DOHH2 (cell line): ENCODE measurements around the gene SLC34A3.

Experiments used
- H3F3A ChIP-seq: fragments of 200-600 bp; sonication (generic), shearing (Covaris generic); 2 replicates; pipeline ENCODE4 v1.6.0; 2016; ENCODE audit warnings: antibody characterized with exemption, mild to moderate bottlenecking; ENCODE audit not compliant: control insufficient read depth, insufficient read depth
- H3K27ac ChIP-seq: fragments of 200-600 bp; sonication (generic); 2 replicates; pipeline ENCODE4 v1.5.1; 2014; ENCODE audit warnings: low read depth, mild to moderate bottlenecking, low read length, moderate library complexity
- H3K27me3 ChIP-seq: fragments of 200-600 bp; sonication (generic); 2 replicates; pipeline ENCODE4 v1.6.1; 2014; ENCODE audit warnings: mild to moderate bottlenecking, low read length, mixed read lengths; ENCODE audit not compliant: control insufficient read depth
- H3K36me3 ChIP-seq: fragments of 200-600 bp; sonication (generic); 2 replicates; pipeline ENCODE4 v1.6.1; 2014; ENCODE audit warnings: mild to moderate bottlenecking, low read length, moderate library complexity, mixed read lengths; ENCODE audit not compliant: control insufficient read depth
- H3K4me1 ChIP-seq: fragments of 200-600 bp; sonication (generic); 2 replicates; pipeline ENCODE4 v1.6.1; 2014; ENCODE audit warnings: mild to moderate bottlenecking, low read length, mixed read lengths; ENCODE audit not compliant: control insufficient read depth
- H3K4me2 ChIP-seq: fragments of 200-600 bp; sonication (generic); 2 replicates; pipeline ENCODE4 v1.6.0; 2014; ENCODE audit warnings: mild to moderate bottlenecking, low read length, moderate library complexity
- H3K4me3 ChIP-seq: fragments of 200-600 bp; sonication (generic); 2 replicates; pipeline ENCODE4 v1.5.1; 2014; ENCODE audit warnings: mild to moderate bottlenecking, low read length, mixed read lengths
- H3K79me2 ChIP-seq: fragments of 200-600 bp; sonication (generic); 2 replicates; pipeline ENCODE4 v1.6.1; 2014; ENCODE audit warnings: mild to moderate bottlenecking, low read length, mixed read lengths; ENCODE audit not compliant: control insufficient read depth
- H3K9me2 ChIP-seq: fragments of 200-600 bp; sonication (generic); replicated peaks from 2 replicates; pipeline ENCODE4 v1.6.1; 2014; ENCODE audit warnings: mild to moderate bottlenecking, low read length, mixed read lengths; ENCODE audit not compliant: control insufficient read depth
- H3K9me3 ChIP-seq: fragments of 200-600 bp; sonication (generic); 2 replicates; pipeline ENCODE4 v1.6.1; 2014; ENCODE audit warnings: antibody characterized with exemption, low read length, mixed read lengths; ENCODE audit not compliant: control insufficient read depth, insufficient read depth
- H4K20me1 ChIP-seq: fragments of 200-600 bp; sonication (generic); 2 replicates; pipeline ENCODE4 v1.6.0; 2014; ENCODE audit warnings: low read depth, mild to moderate bottlenecking, antibody characterized with exemption, low read length, moderate library complexity; ENCODE audit not compliant: control insufficient read depth, insufficient read depth
- EZH2phosphoT487 ChIP-seq: fragments of 200-600 bp; sonication (generic); IDR thresholded peaks from 2 replicates; pipeline ENCODE4 v1.6.1; 2017; ENCODE audit warnings: borderline replicate concordance, mild to moderate bottlenecking, antibody characterized with exemption, low read length, moderate library complexity, mixed read lengths
- TF ChIP-seq, protein P1 (sequence below): fragments of 200-600 bp; sonication (generic); IDR thresholded peaks from one replicate; pipeline ENCODE4 v1.5.1; 2014; ENCODE audit warnings: antibody characterized with exemption, mild to moderate bottlenecking, low read depth, low read length; ENCODE audit not compliant: poor library complexity, severe bottlenecking

SLC34A3 gene

DNA sequence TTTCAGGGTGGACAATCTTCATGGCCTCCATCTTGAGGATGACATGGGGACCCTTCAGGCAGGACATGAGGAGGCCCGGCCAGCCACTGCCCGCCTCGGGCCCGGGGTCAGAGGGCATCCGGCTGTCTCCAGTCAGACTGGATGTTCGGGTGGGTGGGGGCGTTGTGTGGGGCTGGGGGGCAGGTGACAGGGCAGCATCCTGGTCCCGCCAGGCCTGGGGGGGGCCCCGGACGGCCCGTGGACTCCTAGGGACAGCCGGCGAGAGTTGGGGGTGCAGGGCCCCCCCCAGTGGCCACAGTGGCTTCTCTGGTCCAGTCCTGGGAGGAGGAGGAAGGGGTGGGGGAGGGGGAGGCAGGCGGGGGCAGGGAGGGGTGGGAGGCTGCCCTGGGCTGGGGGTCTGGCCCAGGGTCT, 9.6 kb upstream of the SLC34A3 start:
- H4K20me1 ChIP-seq, result no peaks in the 10 kb centered on the region

DNA sequence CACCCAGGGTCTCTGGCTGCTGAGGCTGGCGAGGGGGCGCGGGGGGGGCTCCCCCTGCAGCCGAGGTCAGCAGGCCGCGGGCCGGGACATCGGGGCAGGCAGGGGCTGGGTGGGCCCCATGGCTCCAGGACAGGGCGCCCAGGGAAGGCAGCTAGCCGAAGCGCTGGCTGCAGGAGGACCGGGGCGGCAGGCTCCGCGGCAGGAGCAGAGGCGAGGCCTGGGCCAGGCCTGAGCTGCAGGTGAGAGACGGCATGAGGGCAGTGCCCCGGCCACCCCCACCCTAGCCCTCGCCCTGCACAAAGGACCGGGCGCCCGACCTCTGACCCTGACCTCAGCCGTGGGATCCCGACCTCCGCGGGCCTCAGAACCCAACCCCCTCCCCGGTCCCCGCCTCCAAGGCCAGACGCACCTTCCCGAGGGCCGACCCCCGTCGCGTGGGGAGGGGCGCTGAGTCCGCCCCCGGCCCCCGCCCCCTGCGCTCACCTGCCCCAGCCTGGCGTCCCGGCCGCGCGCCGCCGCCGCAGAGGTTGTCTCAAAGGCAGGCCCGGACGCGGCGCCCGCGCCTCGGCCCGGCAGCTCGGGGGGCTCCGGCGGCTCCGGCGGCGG, 9.1 kb upstream of the SLC34A3 start:
- TF ChIP-seq, protein P1, sequence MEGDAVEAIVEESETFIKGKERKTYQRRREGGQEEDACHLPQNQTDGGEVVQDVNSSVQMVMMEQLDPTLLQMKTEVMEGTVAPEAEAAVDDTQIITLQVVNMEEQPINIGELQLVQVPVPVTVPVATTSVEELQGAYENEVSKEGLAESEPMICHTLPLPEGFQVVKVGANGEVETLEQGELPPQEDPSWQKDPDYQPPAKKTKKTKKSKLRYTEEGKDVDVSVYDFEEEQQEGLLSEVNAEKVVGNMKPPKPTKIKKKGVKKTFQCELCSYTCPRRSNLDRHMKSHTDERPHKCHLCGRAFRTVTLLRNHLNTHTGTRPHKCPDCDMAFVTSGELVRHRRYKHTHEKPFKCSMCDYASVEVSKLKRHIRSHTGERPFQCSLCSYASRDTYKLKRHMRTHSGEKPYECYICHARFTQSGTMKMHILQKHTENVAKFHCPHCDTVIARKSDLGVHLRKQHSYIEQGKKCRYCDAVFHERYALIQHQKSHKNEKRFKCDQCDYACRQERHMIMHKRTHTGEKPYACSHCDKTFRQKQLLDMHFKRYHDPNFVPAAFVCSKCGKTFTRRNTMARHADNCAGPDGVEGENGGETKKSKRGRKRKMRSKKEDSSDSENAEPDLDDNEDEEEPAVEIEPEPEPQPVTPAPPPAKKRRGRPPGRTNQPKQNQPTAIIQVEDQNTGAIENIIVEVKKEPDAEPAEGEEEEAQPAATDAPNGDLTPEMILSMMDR, result no peak
- TF ChIP-seq EZH2phosphoT487, result no peak
- Histone ChIP-seq H3K4me1 (peaks cover 27% of the 10 kb centered on the region), H3K9me3 (no peaks in the 10 kb centered on the region), H3K27me3 (no peaks in the 10 kb centered on the region), H3K36me3 (peaks cover 6% of the 10 kb centered on the region), H4K20me1 (no peaks in the 10 kb centered on the region), H3K4me2 (peak overlapping the region; percentile 55), H3F3A (peaks cover 6% of the 10 kb centered on the region), H3K9me2 (no peaks in the 10 kb centered on the region), H3K27ac (no peak overlapping the region), H3K79me2 (peaks cover 5% of the 10 kb centered on the region), H3K4me3 (peak overlapping the region; percentile 65)

More for the DNA sequence above, 9.6 kb upstream of the SLC34A3 start:
- H3K4me3 ChIP-seq, result no peak overlapping the region
- no peak overlapping the region for H3K27ac ChIP-seq
- no peaks in the 10 kb centered on the region for H3K9me3 ChIP-seq
- H3K36me3 ChIP-seq, result peaks cover 11% of the 10 kb centered on the region
- H3K9me2 ChIP-seq, result no peaks in the 10 kb centered on the region
- no peaks in the 10 kb centered on the region for H3K27me3 ChIP-seq
- peaks cover 5% of the 10 kb centered on the region for H3K79me2 ChIP-seq
- TF ChIP-seq, protein P1, result no peak
- no peak for TF ChIP-seq EZH2phosphoT487
- H3K4me2 ChIP-seq, result no peak overlapping the region
- peaks cover 27% of the 10 kb centered on the region for H3K4me1 ChIP-seq
- H3F3A ChIP-seq, result peaks cover 6% of the 10 kb centered on the region

DNA sequence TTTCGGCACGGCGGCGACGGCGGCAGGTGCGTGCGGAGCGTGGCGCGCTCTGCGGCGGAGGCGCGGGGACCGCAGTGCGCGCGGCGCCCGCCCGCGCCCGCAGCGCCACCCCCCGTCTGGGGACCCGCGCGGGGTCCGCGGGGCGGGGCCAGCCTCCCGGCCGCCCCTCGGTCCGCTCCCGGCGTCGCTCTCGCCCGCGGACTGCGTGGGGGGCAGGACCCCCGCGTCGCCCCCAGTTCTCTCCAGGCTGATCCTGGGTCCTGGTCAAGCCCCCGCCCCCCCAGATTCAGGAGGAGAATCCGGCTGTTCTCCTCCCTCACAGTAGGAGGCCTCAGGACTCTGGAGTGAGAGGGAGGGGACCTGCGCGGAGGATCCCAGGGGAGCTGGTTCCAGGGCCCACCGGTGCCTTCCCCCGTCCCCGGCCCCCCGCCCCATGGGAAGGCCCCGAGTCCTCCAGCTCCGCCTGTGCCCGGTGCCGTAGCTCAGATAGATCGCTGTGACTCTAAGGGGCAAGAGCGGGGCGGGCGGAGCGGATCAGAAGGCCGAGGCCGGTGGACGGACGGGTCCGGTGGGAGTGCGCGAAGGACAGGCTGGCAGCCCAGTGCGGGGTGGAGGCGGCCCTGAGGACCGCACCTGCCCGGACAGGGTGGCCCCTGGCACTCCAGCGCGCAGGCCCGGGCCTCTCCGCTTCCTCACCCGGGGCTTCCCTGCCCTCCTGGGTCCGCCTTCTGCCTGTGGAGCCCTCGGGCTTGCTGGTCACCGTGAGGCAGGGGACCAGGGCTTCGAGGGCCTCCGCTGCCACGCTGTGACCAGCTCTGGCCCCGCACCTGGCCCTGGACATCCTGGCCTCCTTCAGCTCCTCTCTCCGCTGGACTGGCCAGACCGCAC, 8.3 kb upstream of the SLC34A3 start, which contains the start of gene RNF208:
Gene RNF208 (minus strand): TSS at position 51 of the 888 bp plus-strand sequence. CDS start 1,028 bp downstream, outside the sequence.
- H3K36me3 ChIP-seq, result peaks cover 3% of the 10 kb centered on the region; the same call in 1 of the 2 replicates
- no peak within 1 kb of the TSS for H3K27ac ChIP-seq
- H3K27me3 ChIP-seq, result no peaks in the 10 kb centered on the region
- no peak for TF ChIP-seq EZH2phosphoT487
- TF ChIP-seq, protein P1, result no peak
- H3K4me2 ChIP-seq, result peak within 1 kb of the TSS; percentile 99
- peak within 1 kb of the TSS; percentile 99 for H3K4me3 ChIP-seq
- H3K9me3 ChIP-seq, result no peaks in the 10 kb centered on the region
- peaks cover 32% of the 10 kb centered on the region for H3K4me1 ChIP-seq
- H4K20me1 ChIP-seq, result no peaks in the 10 kb centered on the region
- H3F3A ChIP-seq, result peaks cover 6% of the 10 kb centered on the region
- H3K79me2 ChIP-seq, result peaks cover 5% of the 10 kb centered on the region
- no peaks in the 10 kb centered on the region for H3K9me2 ChIP-seq
